A549 (cell line): Measurements from ENCODE around the gene GIT1.

Experiments
- ESRRA ChIP-seq: fragments of 150-350 bp; IDR thresholded peaks from 2 replicates; pipeline ENCODE4 v1.6.1; 2014; ENCODE audit warnings: mild to moderate bottlenecking, low read length, borderline replicate concordance
- POLR2A ChIP-seq: IDR thresholded peaks from 2 replicates; pipeline ENCODE4 v1.6.1; 2012; ENCODE audit warnings: mild to moderate bottlenecking, low read length
- RAD21 ChIP-seq, 2 experiments: fragments of >200 bp in 1 of 2; sonication (Bioruptor Twin) in 1 of 2; formaldehyde crosslinking in 1 of 2; IDR thresholded peaks in 1 of 2; conservative IDR thresholded peaks in 1 of 2; 2 replicates in 1 of 2; 3 replicates in 1 of 2; pipeline ENCODE4 v1.6.1; 2012 to 2018; ENCODE audit warnings: inconsistent platforms in 1 of 2
- RCOR1 ChIP-seq: fragments of 150-350 bp; IDR thresholded peaks from 2 replicates; pipeline ENCODE4 v1.6.1; 2014; ENCODE audit warnings: antibody characterized with exemption, low read length, low read depth
- RNF2 ChIP-seq: fragments of 200-600 bp; sonication (generic); IDR thresholded peaks from 2 replicates; pipeline ENCODE4 v1.6.1; 2016; ENCODE audit warnings: low read depth, mild to moderate bottlenecking, antibody characterized with exemption, moderate library complexity, borderline replicate concordance
- TF ChIP-seq, protein P1 (sequence below): fragments of >200 bp; sonication (Bioruptor Twin); formaldehyde crosslinking; IDR thresholded peaks from 3 replicates; pipeline ENCODE4 v1.5.1; 2016

DNA sequence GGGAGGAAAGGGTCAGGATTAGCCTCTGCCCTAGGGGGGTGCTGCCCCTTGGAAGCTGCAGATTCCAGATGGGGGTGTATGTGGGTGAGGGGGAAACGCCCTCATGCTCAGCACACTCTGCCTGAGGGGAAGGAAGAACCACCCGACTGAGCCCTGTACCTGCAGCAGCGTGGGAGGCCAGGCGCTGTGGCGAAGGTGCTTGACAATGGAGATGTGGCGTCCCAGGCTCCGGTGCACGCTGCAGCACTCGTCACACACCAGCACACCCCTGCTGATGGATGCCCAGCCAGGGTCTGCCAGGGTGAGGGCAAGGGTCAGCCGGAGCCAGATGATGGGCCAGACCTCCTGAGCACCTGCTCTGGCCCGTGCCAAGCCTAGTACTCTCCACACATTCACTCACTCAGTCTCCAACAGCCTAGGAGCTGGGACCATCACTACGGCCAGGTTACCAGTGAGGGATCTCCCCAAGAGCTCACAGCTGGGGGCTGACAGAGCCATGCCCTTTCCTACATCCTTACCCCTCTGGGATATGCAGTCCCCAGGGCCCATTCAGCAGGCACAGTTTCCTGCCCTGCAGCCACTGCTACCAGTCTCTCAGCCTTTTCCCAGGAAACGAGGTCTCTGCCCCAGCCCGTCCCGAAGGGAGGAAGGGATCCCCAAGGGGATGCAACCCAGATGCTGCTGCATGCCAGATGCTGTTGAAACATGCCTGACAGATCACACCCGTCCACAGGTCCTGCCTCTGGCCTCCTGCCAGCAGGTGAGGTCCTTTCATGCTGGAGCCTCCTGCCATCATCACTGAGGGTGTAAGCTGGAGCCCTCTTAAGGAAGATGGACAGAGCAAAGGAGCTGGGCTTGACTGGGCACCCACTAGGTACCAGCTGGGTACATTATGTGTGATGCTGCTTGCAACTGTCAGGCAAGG, 5.9 kb downstream of the GIT1 start:
- TF ChIP-seq RNF2 = no peak
- TF ChIP-seq ESRRA = no peak
- TF ChIP-seq, protein P1, sequence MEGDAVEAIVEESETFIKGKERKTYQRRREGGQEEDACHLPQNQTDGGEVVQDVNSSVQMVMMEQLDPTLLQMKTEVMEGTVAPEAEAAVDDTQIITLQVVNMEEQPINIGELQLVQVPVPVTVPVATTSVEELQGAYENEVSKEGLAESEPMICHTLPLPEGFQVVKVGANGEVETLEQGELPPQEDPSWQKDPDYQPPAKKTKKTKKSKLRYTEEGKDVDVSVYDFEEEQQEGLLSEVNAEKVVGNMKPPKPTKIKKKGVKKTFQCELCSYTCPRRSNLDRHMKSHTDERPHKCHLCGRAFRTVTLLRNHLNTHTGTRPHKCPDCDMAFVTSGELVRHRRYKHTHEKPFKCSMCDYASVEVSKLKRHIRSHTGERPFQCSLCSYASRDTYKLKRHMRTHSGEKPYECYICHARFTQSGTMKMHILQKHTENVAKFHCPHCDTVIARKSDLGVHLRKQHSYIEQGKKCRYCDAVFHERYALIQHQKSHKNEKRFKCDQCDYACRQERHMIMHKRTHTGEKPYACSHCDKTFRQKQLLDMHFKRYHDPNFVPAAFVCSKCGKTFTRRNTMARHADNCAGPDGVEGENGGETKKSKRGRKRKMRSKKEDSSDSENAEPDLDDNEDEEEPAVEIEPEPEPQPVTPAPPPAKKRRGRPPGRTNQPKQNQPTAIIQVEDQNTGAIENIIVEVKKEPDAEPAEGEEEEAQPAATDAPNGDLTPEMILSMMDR = no peak
- TF ChIP-seq RCOR1 = no peak
- no peak for TF ChIP-seq POLR2A
- TF ChIP-seq RAD21 (conservative IDR thresholded peaks at IDR 0.05 in 1 of 2, IDR thresholded peaks at IDR 0.05 in 1 of 2) = no peak
